ENCODE results near the gene IL22RA2.

The IL22RA2 gene

DNA sequence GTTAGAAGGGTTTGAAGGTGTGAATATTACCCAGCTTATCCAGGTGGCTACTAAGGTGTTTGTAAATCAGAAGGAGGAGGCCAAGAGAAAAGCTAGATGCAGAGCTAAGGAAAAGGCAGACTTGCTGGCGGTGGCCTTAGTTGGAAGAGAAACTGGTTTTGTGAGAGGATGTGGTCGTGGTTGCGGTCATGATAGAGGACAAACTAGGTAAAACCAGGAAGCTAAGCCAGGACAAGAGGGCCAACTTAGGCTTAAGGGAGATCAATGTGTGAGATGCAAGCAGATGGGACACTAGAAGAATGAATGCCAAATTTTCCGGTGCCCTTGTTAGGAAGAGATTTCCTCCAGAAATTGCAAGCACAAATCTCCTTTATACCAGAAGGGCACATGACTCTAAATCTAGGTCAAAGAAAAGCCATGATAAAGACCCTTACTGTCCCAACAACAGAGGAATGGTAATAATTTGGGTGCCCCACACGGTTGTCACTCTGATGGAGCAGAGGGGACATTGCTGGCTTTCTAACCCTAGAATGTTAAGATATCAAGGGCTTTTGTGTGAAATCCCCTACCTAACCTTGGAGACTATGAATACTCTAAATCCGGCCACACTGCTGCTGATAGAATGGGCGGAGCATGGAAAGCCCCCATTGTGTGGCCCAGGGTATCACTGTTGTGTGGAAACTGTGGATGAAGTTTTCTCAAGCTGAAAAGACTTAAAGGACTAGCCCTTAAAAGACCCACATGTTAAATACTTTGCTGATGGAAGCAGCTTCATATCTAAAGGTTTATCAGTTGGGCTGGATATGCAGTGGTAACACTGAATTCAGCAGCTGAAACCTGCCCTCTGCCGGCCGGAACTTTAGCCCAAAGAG, 7.8 kb downstream of the IL22RA2 start:
- H3K36me3 ChIP-seq (ENCODE audit: low read depth), result no peaks in the 10 kb centered on the region
- TF ChIP-seq, protein P1, sequence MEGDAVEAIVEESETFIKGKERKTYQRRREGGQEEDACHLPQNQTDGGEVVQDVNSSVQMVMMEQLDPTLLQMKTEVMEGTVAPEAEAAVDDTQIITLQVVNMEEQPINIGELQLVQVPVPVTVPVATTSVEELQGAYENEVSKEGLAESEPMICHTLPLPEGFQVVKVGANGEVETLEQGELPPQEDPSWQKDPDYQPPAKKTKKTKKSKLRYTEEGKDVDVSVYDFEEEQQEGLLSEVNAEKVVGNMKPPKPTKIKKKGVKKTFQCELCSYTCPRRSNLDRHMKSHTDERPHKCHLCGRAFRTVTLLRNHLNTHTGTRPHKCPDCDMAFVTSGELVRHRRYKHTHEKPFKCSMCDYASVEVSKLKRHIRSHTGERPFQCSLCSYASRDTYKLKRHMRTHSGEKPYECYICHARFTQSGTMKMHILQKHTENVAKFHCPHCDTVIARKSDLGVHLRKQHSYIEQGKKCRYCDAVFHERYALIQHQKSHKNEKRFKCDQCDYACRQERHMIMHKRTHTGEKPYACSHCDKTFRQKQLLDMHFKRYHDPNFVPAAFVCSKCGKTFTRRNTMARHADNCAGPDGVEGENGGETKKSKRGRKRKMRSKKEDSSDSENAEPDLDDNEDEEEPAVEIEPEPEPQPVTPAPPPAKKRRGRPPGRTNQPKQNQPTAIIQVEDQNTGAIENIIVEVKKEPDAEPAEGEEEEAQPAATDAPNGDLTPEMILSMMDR (IDR thresholded peaks at IDR 0.05; ENCODE audit: poor library complexity, severe bottlenecking), result peak; percentile 52
- ATAC-seq (ENCODE audit: low read depth) (peak; percentile 55; the same call in 1 of the 3 replicates), DNase-seq (ENCODE audit: low spot score) (no peak)
- no peaks in the 10 kb centered on the region for H3K27me3 ChIP-seq (ENCODE audit: insufficient read depth, poor library complexity, severe bottlenecking)
- H3K4me3 ChIP-seq (ENCODE audit: severe bottlenecking), result no peak overlapping the region
- H3K9me3 ChIP-seq (ENCODE audit: severe bottlenecking), result no peaks in the 10 kb centered on the region
- peaks cover 20% of the 10 kb centered on the region for H3K4me1 ChIP-seq (ENCODE audit: insufficient read depth, poor library complexity, severe bottlenecking)
- H3K27ac ChIP-seq (ENCODE audit: poor library complexity, severe bottlenecking), result no peak overlapping the region

GRCh38 chr6:137163732-137164318, 9.6 kb downstream of the IL22RA2 start:
- ATAC-seq (ENCODE audit: low read depth) (no peak), DNase-seq (ENCODE audit: low spot score) (no peak)
- no peak overlapping the region for H3K27ac ChIP-seq (ENCODE audit: poor library complexity, severe bottlenecking)
- H3K9me3 ChIP-seq (ENCODE audit: severe bottlenecking), result no peaks in the 10 kb centered on the region
- H3K36me3 ChIP-seq (ENCODE audit: low read depth), result no peaks in the 10 kb centered on the region
- H3K27me3 ChIP-seq (ENCODE audit: insufficient read depth, poor library complexity, severe bottlenecking), result no peaks in the 10 kb centered on the region
- no peak overlapping the region for H3K4me3 ChIP-seq (ENCODE audit: severe bottlenecking)
- peaks cover 31% of the 10 kb centered on the region for H3K4me1 ChIP-seq (ENCODE audit: insufficient read depth, poor library complexity, severe bottlenecking)
- TF ChIP-seq, protein P1 (IDR thresholded peaks at IDR 0.05; ENCODE audit: poor library complexity, severe bottlenecking), result no peak

DNA sequence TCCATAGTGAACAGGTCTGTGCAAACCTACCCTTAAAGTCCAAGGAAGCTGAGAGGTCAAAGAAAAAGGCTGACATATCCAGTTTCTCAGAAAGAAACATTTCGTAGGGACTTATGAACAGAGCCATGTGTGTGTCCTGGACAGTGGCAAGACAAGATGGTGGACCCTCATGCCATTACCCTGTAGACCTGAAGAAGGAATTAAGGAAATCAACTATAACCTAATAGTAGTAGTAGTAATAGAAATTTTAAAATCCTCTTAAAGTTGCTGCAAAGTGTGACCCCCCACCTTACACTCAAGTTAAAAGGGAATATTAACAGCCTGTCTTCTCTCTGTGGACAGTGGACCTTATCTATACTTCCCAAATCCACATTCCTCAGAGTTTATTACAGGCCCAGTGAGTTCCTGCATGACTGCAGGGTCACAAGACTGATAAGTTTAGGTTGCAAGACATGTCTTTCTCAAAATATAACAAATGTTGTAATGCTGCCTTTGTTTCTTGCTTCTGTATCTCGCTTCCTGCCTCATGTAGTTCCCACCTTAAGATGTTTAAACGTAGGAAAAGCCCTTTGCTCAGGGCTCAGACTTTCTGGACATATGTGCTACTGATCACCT, 10.6 kb downstream of the IL22RA2 start:
- no peaks in the 10 kb centered on the region for H3K27me3 ChIP-seq (ENCODE audit: insufficient read depth, poor library complexity, severe bottlenecking)
- H3K36me3 ChIP-seq (ENCODE audit: low read depth), result no peaks in the 10 kb centered on the region
- H3K4me1 ChIP-seq (ENCODE audit: insufficient read depth, poor library complexity, severe bottlenecking), result peaks cover 36% of the 10 kb centered on the region
- no peak overlapping the region for H3K4me3 ChIP-seq (ENCODE audit: severe bottlenecking)
- H3K9me3 ChIP-seq (ENCODE audit: severe bottlenecking), result no peaks in the 10 kb centered on the region
- ATAC-seq (ENCODE audit: low read depth) (no peak), DNase-seq (ENCODE audit: low spot score) (no peak)
- H3K27ac ChIP-seq (ENCODE audit: poor library complexity, severe bottlenecking), result peak overlapping the region; percentile 12
- TF ChIP-seq, protein P1 (IDR thresholded peaks at IDR 0.05; ENCODE audit: poor library complexity, severe bottlenecking), result no peak

- ATAC-seq (ENCODE audit: low read depth) (0 out of 3 replicates have a peak, but pooled peaks have one; percentile 33), DNase-seq (ENCODE audit: low spot score) (no peak)
- no peaks in the 10 kb centered on the region for H3K27me3 ChIP-seq (ENCODE audit: insufficient read depth, poor library complexity, severe bottlenecking)
- no peaks in the 10 kb centered on the region for H3K9me3 ChIP-seq (ENCODE audit: severe bottlenecking)
- H3K4me1 ChIP-seq (ENCODE audit: insufficient read depth, poor library complexity, severe bottlenecking), result peaks cover 45% of the 10 kb centered on the region
- no peak overlapping the region for H3K4me3 ChIP-seq (ENCODE audit: severe bottlenecking)
- TF ChIP-seq, protein P1 (IDR thresholded peaks at IDR 0.05; ENCODE audit: poor library complexity, severe bottlenecking), result no peak
- peak overlapping the region; percentile 12 for H3K27ac ChIP-seq (ENCODE audit: poor library complexity, severe bottlenecking)
- H3K36me3 ChIP-seq (ENCODE audit: low read depth), result no peaks in the 10 kb centered on the region
Measured at GRCh38 chr6:137161949-137162348, 11.5 kb downstream of the IL22RA2 start.

All from RWPE2 (cell line).